Measurements from ENCODE around the gene SOWAHA.

The SOWAHA gene

GRCh38 chr5:132816083-132816482 lies 3.0 kb downstream of the SOWAHA start:
- Histone ChIP-seq H3K27ac (ENCODE audit: low read depth, low read length, poor library complexity, severe bottlenecking) (no peak overlapping the region), H3K4me2 (ENCODE audit: low read length) (no peak overlapping the region), H3F3A (ENCODE audit: insufficient read depth, low read length) (no peaks in the 10 kb centered on the region), H3K79me2 (ENCODE audit: insufficient read depth, low read length) (no peaks in the 10 kb centered on the region), H2AFZ (ENCODE audit: low read length) (no peak overlapping the region), H3K4me1 (ENCODE audit: insufficient read depth, low read length, severe bottlenecking) (peaks cover 12% of the 10 kb centered on the region), H4K20me1 (ENCODE audit: insufficient read depth, low read length) (no peaks in the 10 kb centered on the region), H3K9ac (ENCODE audit: low read length) (no peak overlapping the region), H3K9me2 (ENCODE audit: low read depth, low read length) (no peaks in the 10 kb centered on the region), H3K27me3 (ENCODE audit: insufficient read depth, low read length) (peaks cover 11% of the 10 kb centered on the region), H3K4me3 (ENCODE audit: low read depth, low read length, poor library complexity, severe bottlenecking) (no peak overlapping the region), H3K9me3 (ENCODE audit: low read length) (no peaks in the 10 kb centered on the region), H3K36me3 (ENCODE audit: insufficient read depth, low read length) (no peaks in the 10 kb centered on the region)
- TF ChIP-seq EZH2 (IDR thresholded peaks at IDR 0.05; ENCODE audit: borderline replicate concordance, low read length) = no peak
- TF ChIP-seq, protein P1, sequence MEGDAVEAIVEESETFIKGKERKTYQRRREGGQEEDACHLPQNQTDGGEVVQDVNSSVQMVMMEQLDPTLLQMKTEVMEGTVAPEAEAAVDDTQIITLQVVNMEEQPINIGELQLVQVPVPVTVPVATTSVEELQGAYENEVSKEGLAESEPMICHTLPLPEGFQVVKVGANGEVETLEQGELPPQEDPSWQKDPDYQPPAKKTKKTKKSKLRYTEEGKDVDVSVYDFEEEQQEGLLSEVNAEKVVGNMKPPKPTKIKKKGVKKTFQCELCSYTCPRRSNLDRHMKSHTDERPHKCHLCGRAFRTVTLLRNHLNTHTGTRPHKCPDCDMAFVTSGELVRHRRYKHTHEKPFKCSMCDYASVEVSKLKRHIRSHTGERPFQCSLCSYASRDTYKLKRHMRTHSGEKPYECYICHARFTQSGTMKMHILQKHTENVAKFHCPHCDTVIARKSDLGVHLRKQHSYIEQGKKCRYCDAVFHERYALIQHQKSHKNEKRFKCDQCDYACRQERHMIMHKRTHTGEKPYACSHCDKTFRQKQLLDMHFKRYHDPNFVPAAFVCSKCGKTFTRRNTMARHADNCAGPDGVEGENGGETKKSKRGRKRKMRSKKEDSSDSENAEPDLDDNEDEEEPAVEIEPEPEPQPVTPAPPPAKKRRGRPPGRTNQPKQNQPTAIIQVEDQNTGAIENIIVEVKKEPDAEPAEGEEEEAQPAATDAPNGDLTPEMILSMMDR (IDR thresholded peaks at IDR 0.05; ENCODE audit: low read length) = no peak

DNA sequence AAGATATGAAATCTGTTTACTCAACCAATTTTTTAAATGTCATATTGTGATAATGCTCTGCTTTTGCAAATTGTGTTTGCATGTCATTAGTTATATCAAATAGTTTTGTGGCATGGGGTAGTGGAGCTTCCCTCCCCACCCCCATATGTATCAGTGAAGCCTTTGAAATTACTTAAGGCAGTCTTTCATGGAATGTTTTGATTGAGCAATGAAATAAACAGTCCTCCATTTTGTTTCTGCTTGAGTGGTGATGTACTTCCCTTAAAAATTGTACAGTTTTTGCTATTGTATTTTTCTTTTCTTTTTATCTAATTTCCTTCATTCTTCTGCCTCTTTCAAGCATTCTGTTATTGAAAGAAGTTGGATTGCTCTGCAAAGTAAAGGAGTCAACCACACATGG lies 3.5 kb downstream of the SOWAHA start:
- H3K9me2 ChIP-seq (ENCODE audit: low read depth, low read length) = no peaks in the 10 kb centered on the region
- TF ChIP-seq, protein P1 (IDR thresholded peaks at IDR 0.05; ENCODE audit: low read length) = no peak
- TF ChIP-seq EZH2 (IDR thresholded peaks at IDR 0.05; ENCODE audit: borderline replicate concordance, low read length) = no peak
- no peaks in the 10 kb centered on the region for H3K79me2 ChIP-seq (ENCODE audit: insufficient read depth, low read length)
- no peak overlapping the region for H3K27ac ChIP-seq (ENCODE audit: low read depth, low read length, poor library complexity, severe bottlenecking)
- H3K4me3 ChIP-seq (ENCODE audit: low read depth, low read length, poor library complexity, severe bottlenecking) = no peak overlapping the region
- peaks cover 6% of the 10 kb centered on the region for H3K27me3 ChIP-seq (ENCODE audit: insufficient read depth, low read length)
- H2AFZ ChIP-seq (ENCODE audit: low read length) = no peak overlapping the region
- no peak overlapping the region for H3K4me2 ChIP-seq (ENCODE audit: low read length)
- H3F3A ChIP-seq (ENCODE audit: insufficient read depth, low read length) = no peaks in the 10 kb centered on the region
- H3K4me1 ChIP-seq (ENCODE audit: insufficient read depth, low read length, severe bottlenecking) = peaks cover 12% of the 10 kb centered on the region
- no peaks in the 10 kb centered on the region for H3K9me3 ChIP-seq (ENCODE audit: low read length)
- no peaks in the 10 kb centered on the region for H3K36me3 ChIP-seq (ENCODE audit: insufficient read depth, low read length)
- no peaks in the 10 kb centered on the region for H4K20me1 ChIP-seq (ENCODE audit: insufficient read depth, low read length)
- H3K9ac ChIP-seq (ENCODE audit: low read length) = no peak overlapping the region

GRCh38 chr5:132817011-132817410 lies 3.9 kb downstream of the SOWAHA start:
- Histone ChIP-seq H3K27me3 (ENCODE audit: insufficient read depth, low read length) (peaks cover 4% of the 10 kb centered on the region), H3K9ac (ENCODE audit: low read length) (no peak overlapping the region), H3K79me2 (ENCODE audit: insufficient read depth, low read length) (no peaks in the 10 kb centered on the region), H4K20me1 (ENCODE audit: insufficient read depth, low read length) (no peaks in the 10 kb centered on the region), H2AFZ (ENCODE audit: low read length) (no peak overlapping the region), H3K27ac (ENCODE audit: low read depth, low read length, poor library complexity, severe bottlenecking) (no peak overlapping the region), H3K4me3 (ENCODE audit: low read depth, low read length, poor library complexity, severe bottlenecking) (no peak overlapping the region), H3K9me2 (ENCODE audit: low read depth, low read length) (no peaks in the 10 kb centered on the region), H3F3A (ENCODE audit: insufficient read depth, low read length) (no peaks in the 10 kb centered on the region), H3K4me1 (ENCODE audit: insufficient read depth, low read length, severe bottlenecking) (peaks cover 12% of the 10 kb centered on the region), H3K9me3 (ENCODE audit: low read length) (no peaks in the 10 kb centered on the region), H3K36me3 (ENCODE audit: insufficient read depth, low read length) (no peaks in the 10 kb centered on the region), H3K4me2 (ENCODE audit: low read length) (no peak overlapping the region)
- TF ChIP-seq EZH2 (IDR thresholded peaks at IDR 0.05; ENCODE audit: borderline replicate concordance, low read length) = no peak
- TF ChIP-seq, protein P1 (IDR thresholded peaks at IDR 0.05; ENCODE audit: low read length) = no peak
